K562 treated with DMSO at 1 percent for 48 hours (cell line): Measurements from ENCODE around the gene RIMBP2. TPM values are rescaled to one million over a fixed set of nuclear protein-coding genes. Genes with fewer than 3 reads are reported as not detected.

ENCODE experiments used
- total RNA-seq: library from RNA; unstranded; fragments of 300-600 nt; gene quantifications from 2 replicates; pipeline ENCODE4 v1.2.3, GENCODE V29; 2022; ENCODE audit warnings: low replicate concordance; ENCODE audit errors: extremely low read depth

The RIMBP2 gene
- total RNA-seq: not detected in 2 replicates

DNA sequence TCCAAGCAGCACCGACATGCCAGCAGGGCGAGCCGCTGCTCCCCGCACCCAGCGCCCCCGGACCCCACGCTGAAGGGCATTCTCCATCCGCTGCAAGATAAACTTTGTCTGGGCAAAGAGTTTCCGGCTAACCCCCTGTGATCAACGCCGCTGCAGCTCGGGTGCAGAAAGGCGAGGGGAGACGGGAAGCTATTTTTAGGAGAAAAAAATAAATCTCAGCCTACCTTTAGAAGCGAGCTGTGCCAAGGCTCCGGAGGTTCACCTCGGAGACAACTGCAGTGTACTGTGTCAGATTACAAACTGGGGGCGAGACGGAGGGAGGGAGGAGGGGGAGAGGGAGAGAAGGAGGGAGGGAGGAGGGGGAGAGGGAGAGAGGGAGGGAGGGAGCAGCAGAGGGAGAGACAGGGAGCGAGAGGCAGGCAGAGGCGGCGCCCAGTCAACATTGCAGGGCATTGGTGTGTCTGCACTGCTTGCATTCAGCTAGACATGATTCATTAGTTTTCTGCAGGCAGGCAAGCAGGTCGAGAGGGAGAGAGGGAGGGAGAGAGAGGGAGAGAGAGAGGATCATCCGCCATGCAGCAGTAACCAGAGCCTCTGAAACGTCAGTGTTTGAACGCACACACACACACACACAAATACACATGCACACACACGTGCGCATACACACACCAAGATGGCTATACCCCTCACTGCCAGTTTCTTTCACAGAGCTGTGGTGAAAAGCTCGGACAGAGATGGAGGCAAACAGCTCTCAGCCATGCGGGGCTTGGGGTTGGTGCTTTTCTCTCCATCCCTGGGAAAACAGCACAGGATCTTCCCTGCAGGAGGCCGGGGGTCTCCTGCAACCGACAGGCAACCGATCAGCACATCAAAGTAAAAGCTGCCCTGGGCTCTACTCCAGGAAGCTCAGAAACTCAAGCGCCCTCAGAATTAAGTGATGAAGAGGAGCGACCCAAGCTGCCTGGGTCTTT is at the start of gene RIMBP2:
Gene RIMBP2, minus strand, starts transcription at position 302 of the 971 bp plus-strand sequence. CDS start 237,286 bp downstream, outside the sequence.

Other genes with a start within 250 kb of the RIMBP2 start
- gene STX2, start 123.0 kb upstream of the RIMBP2 start, total RNA-seq: not detected in 2 replicates
- gene RAN, start 155.8 kb upstream of the RIMBP2 start, total RNA-seq: not detected in 2 replicates
- gene ADGRD1, start 237.6 kb upstream of the RIMBP2 start, total RNA-seq: not detected in 2 replicates